Mesenchymal stem cell (in vitro differentiated cells and primary cell): ENCODE results near the gene ZBTB16.

Experiments used
- DNase-seq: peaks from one replicate; pipeline ENCODE4 v3.0.0-alpha.2; 2013
- H2AFZ ChIP-seq: one replicate; pipeline ENCODE4 v1.6.1; 2013; ENCODE audit warnings: low read depth, mild to moderate bottlenecking, control low read depth, inconsistent platforms, low read length, moderate library complexity
- H2AK5ac ChIP-seq: 2 replicates; pipeline ENCODE4 v1.6.1; 2013; ENCODE audit warnings: low read length, moderate library complexity, mild to moderate bottlenecking, inconsistent platforms; ENCODE audit not compliant: severe bottlenecking
- H2BK120ac ChIP-seq: one replicate; pipeline ENCODE4 v1.6.1; 2013; ENCODE audit warnings: low read depth, mild to moderate bottlenecking, inconsistent platforms, low read length, moderate library complexity
- H2BK12ac ChIP-seq, 2 experiments: one replicate each; pipeline ENCODE4 v1.6.1; 2013; ENCODE audit warnings: inconsistent platforms in 2 of 2, low read length in 2 of 2, mild to moderate bottlenecking in 2 of 2, moderate library complexity in 2 of 2, control low read depth in 1 of 2
- H2BK15ac ChIP-seq: one replicate; pipeline ENCODE4 v1.6.1; 2013; ENCODE audit warnings: mild to moderate bottlenecking, low read depth, inconsistent platforms; ENCODE audit not compliant: poor library complexity, severe bottlenecking
- H2BK5ac ChIP-seq: 2 replicates; pipeline ENCODE4 v1.6.1; 2013; ENCODE audit warnings: low read depth, mild to moderate bottlenecking, low read length, control low read depth, inconsistent platforms; ENCODE audit not compliant: poor library complexity, severe bottlenecking
- H3K14ac ChIP-seq, 2 experiments: one replicate each; pipeline ENCODE4 v1.6.1; 2013; ENCODE audit warnings: inconsistent platforms in 2 of 2, low read length in 2 of 2, control low read depth in 1 of 2, mild to moderate bottlenecking in 1 of 2, moderate library complexity in 1 of 2
- H3K18ac ChIP-seq, 2 experiments: one replicate each; pipeline ENCODE4 v1.6.1; 2013; ENCODE audit warnings: inconsistent platforms in 2 of 2, low read length in 2 of 2, control low read depth in 1 of 2, low read depth in 1 of 2, mild to moderate bottlenecking in 1 of 2
- H3K23ac ChIP-seq, 2 experiments: one replicate each; pipeline ENCODE4 v1.6.1; 2013; ENCODE audit warnings: inconsistent platforms in 2 of 2, low read length in 2 of 2, mild to moderate bottlenecking in 2 of 2, moderate library complexity in 2 of 2, control low read depth in 1 of 2
- H3K27ac ChIP-seq: 2 replicates; pipeline ENCODE4 v1.5.1; 2013; ENCODE audit warnings: mild to moderate bottlenecking, moderate library complexity, low read length, control low read depth, inconsistent platforms; ENCODE audit not compliant: poor library complexity, severe bottlenecking
- H3K27me3 ChIP-seq, 2 experiments: 2 replicates each; pipeline versions ENCODE4 v1.6.1 to v1.7.0; 2013; ENCODE audit warnings: low read length in 2 of 2, mild to moderate bottlenecking in 2 of 2, moderate library complexity in 2 of 2, control low read depth in 1 of 2, inconsistent platforms in 1 of 2; ENCODE audit not compliant: control insufficient read depth in 1 of 2, insufficient read depth in 1 of 2
- H3K36me3 ChIP-seq, 2 experiments: 2 replicates each; pipeline versions ENCODE4 v1.6.1 to v1.7.0; 2013; ENCODE audit warnings: low read length in 2 of 2, control low read depth in 1 of 2, inconsistent platforms in 1 of 2, low read depth in 1 of 2, mild to moderate bottlenecking in 1 of 2; ENCODE audit not compliant: insufficient read depth in 2 of 2, control insufficient read depth in 1 of 2
- H3K4ac ChIP-seq, 2 experiments: one replicate each; pipeline ENCODE4 v1.6.1; 2013; ENCODE audit warnings: inconsistent platforms in 2 of 2, low read length in 2 of 2, mild to moderate bottlenecking in 2 of 2, moderate library complexity in 2 of 2, control low read depth in 1 of 2, low read depth in 1 of 2
- H3K4me1 ChIP-seq: 2 replicates; pipeline ENCODE4 v1.6.1; 2013; ENCODE audit warnings: low read depth, low read length, control low read depth; ENCODE audit not compliant: control insufficient read depth, insufficient read depth
- H3K4me2 ChIP-seq: 2 replicates; pipeline ENCODE4 v1.6.1; 2013; ENCODE audit warnings: low read length, mild to moderate bottlenecking, inconsistent platforms; ENCODE audit not compliant: poor library complexity, severe bottlenecking
- H3K4me3 ChIP-seq, 2 experiments: 2 replicates each; pipeline versions ENCODE4 v1.5.1 to v1.7.0; 2013; ENCODE audit warnings: low read length in 2 of 2, mild to moderate bottlenecking in 2 of 2, control low read depth in 1 of 2, low read depth in 1 of 2; ENCODE audit not compliant: insufficient read depth in 1 of 2
- H3K79me1 ChIP-seq: replicated peaks from 2 replicates; pipeline ENCODE4 v1.6.1; 2013; ENCODE audit warnings: mild to moderate bottlenecking, control low read depth, low read length, inconsistent platforms; ENCODE audit not compliant: poor library complexity, severe bottlenecking
- H3K9ac ChIP-seq: 2 replicates; pipeline ENCODE4 v1.7.0; 2013; ENCODE audit warnings: mild to moderate bottlenecking, low read length, moderate library complexity
- H3K9me3 ChIP-seq: 2 replicates; pipeline ENCODE4 v1.7.0; 2013; ENCODE audit warnings: mild to moderate bottlenecking, low read length; ENCODE audit not compliant: control insufficient read depth
- H4K8ac ChIP-seq: one replicate; pipeline ENCODE4 v1.6.1; 2013; ENCODE audit warnings: inconsistent platforms, mild to moderate bottlenecking, low read length, moderate library complexity
- H4K91ac ChIP-seq: one replicate; pipeline ENCODE4 v1.6.1; 2013; ENCODE audit warnings: mild to moderate bottlenecking, low read length, inconsistent platforms
- WGBS: methylation state at CpG from one replicate; pipeline ENCODE4 v1.1.7; 2013; ENCODE audit warnings: mixed read lengths; 5-methylcytosine and 5-hydroxymethylcytosine counted together

Gene ZBTB16

DNA sequence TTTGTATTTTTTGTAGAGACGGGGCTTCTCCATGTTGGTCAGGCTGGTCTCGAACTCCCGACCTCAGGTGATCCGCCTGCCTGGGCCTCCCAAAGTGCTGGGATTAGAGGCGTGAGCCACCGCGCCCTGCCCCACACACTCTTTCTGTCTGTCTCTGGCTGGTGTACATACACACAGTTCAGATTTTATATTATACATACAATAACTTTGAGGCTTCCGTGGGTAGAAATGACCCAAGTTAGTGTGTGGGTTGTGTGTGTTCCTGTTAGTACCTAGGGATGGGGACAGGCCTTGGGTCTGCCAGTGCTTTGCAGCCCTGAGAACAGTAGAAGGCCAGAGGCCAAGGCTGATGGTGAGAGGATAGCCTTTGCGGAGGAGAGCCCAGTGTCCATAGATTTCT lies 2.8 kb downstream of the ZBTB16 start:
- H2BK12ac ChIP-seq = no peak overlapping the region
- no peaks in the 10 kb centered on the region for H3K36me3 ChIP-seq
- no peak overlapping the region for H2BK5ac ChIP-seq
- no peak for DNase-seq
- WGBS = 97% methylated on average over 9 of the region's 9 CpGs
- no peak overlapping the region for H3K4me3 ChIP-seq
- no peak overlapping the region for H2AK5ac ChIP-seq
- H3K4me1 ChIP-seq = peaks cover 24% of the 10 kb centered on the region
- H3K27me3 ChIP-seq = peaks cover 80 to 82% of the 10 kb centered on the region in 2 experiments
- H3K9me3 ChIP-seq = no peaks in the 10 kb centered on the region
- H3K14ac ChIP-seq = no peak overlapping the region
- H3K9ac ChIP-seq = no peak overlapping the region
- H3K4me2 ChIP-seq = no peak overlapping the region
- no peaks in the 10 kb centered on the region for H3K79me1 ChIP-seq
- no peak overlapping the region for H3K18ac ChIP-seq
- H4K8ac ChIP-seq = no peak overlapping the region
- no peak overlapping the region for H3K23ac ChIP-seq
- no peak overlapping the region for H3K27ac ChIP-seq
- H2BK120ac ChIP-seq = no peak overlapping the region
- no peak overlapping the region for H2AFZ ChIP-seq
- no peak overlapping the region for H3K4ac ChIP-seq
- H4K91ac ChIP-seq = no peak overlapping the region
- no peak overlapping the region for H2BK15ac ChIP-seq

DNA sequence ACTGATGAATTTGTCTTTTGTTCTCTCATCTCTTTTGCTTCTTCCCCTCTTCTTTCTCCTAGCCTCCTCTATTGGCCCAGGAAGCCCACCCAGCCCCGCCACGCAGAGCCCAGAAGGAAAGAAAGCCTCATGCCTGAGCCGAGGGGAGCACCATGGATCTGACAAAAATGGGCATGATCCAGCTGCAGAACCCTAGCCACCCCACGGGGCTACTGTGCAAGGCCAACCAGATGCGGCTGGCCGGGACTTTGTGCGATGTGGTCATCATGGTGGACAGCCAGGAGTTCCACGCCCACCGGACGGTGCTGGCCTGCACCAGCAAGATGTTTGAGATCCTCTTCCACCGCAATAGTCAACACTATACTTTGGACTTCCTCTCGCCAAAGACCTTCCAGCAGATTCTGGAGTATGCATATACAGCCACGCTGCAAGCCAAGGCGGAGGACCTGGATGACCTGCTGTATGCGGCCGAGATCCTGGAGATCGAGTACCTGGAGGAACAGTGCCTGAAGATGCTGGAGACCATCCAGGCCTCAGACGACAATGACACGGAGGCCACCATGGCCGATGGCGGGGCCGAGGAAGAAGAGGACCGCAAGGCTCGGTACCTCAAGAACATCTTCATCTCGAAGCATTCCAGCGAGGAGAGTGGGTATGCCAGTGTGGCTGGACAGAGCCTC lies 3.8 kb downstream of the ZBTB16 start:
- Histone ChIP-seq H2BK15ac (no peak overlapping the region), H3K4me2 (no peak overlapping the region), H2BK120ac (no peak overlapping the region), H3K36me3 (no peaks in the 10 kb centered on the region), H3K27me3 (peaks cover 70 to 72% of the 10 kb centered on the region in 2 experiments), H2AK5ac (no peak overlapping the region), H4K8ac (no peak overlapping the region), H4K91ac (no peak overlapping the region), H2BK12ac (no peak overlapping the region), H2AFZ (no peak overlapping the region), H3K18ac (no peak overlapping the region), H3K14ac (no peak overlapping the region), H3K9ac (no peak overlapping the region), H3K9me3 (no peaks in the 10 kb centered on the region), H3K27ac (no peak overlapping the region), H2BK5ac (no peak overlapping the region), H3K4me1 (peaks cover 22% of the 10 kb centered on the region), H3K4me3 (no peak overlapping the region), H3K4ac (no peak overlapping the region), H3K23ac (no peak overlapping the region), H3K79me1 (no peaks in the 10 kb centered on the region)
- no peak for DNase-seq
- 97% methylated on average over 26 of the region's 26 CpGs for WGBS

GRCh38 chr11:114063829-114064201 lies 4.3 kb downstream of the ZBTB16 start:
- 97% methylated on average over 8 of the region's 8 CpGs for WGBS
- H2AFZ ChIP-seq = no peak overlapping the region

GRCh38 chr11:114064216-114064615 lies 4.7 kb downstream of the ZBTB16 start:
- no peak overlapping the region for H3K18ac ChIP-seq
- no peak overlapping the region for H2AK5ac ChIP-seq
- no peak for DNase-seq

More at GRCh38 chr11:114063829-114064201, 4.3 kb downstream of the ZBTB16 start:
- no peak for DNase-seq
- H2BK120ac ChIP-seq = no peak overlapping the region
- H3K18ac ChIP-seq = no peak overlapping the region
- peak overlapping the region in 1 of 2 experiments; percentile 36 for H3K14ac ChIP-seq
- H3K9ac ChIP-seq = no peak overlapping the region
- H3K4me3 ChIP-seq = no peak overlapping the region
- H2AK5ac ChIP-seq = no peak overlapping the region
- H4K91ac ChIP-seq = no peak overlapping the region
- H3K9me3 ChIP-seq = no peaks in the 10 kb centered on the region
- H3K79me1 ChIP-seq = no peaks in the 10 kb centered on the region
- H2BK15ac ChIP-seq = no peak overlapping the region
- no peak overlapping the region for H2BK12ac ChIP-seq
- no peak overlapping the region for H3K23ac ChIP-seq
- no peak overlapping the region for H2BK5ac ChIP-seq
- no peak overlapping the region for H3K4me2 ChIP-seq
- no peak overlapping the region for H3K4ac ChIP-seq
- no peak overlapping the region for H4K8ac ChIP-seq
- peaks cover 20% of the 10 kb centered on the region for H3K4me1 ChIP-seq
- peaks cover 67 to 70% of the 10 kb centered on the region in 2 experiments for H3K27me3 ChIP-seq
- no peak overlapping the region for H3K27ac ChIP-seq
- no peaks in the 10 kb centered on the region for H3K36me3 ChIP-seq

More at GRCh38 chr11:114064216-114064615, 4.7 kb downstream of the ZBTB16 start:
- peaks cover 20% of the 10 kb centered on the region for H3K4me1 ChIP-seq
- no peak overlapping the region for H3K9ac ChIP-seq
- H3K23ac ChIP-seq = no peak overlapping the region
- H3K4ac ChIP-seq = no peak overlapping the region
- peak overlapping the region in 1 of 2 experiments; percentile 50 for H3K14ac ChIP-seq
- no peak overlapping the region for H2AFZ ChIP-seq
- H3K9me3 ChIP-seq = no peaks in the 10 kb centered on the region
- H2BK15ac ChIP-seq = no peak overlapping the region
- WGBS = 91% methylated on average over 14 of the region's 14 CpGs
- no peak overlapping the region for H2BK5ac ChIP-seq
- no peak overlapping the region for H4K8ac ChIP-seq
- H3K36me3 ChIP-seq = no peaks in the 10 kb centered on the region
- H3K79me1 ChIP-seq = no peaks in the 10 kb centered on the region
- peaks cover 63 to 67% of the 10 kb centered on the region in 2 experiments for H3K27me3 ChIP-seq
- no peak overlapping the region for H3K4me2 ChIP-seq
- no peak overlapping the region for H3K4me3 ChIP-seq
- no peak overlapping the region for H4K91ac ChIP-seq
- H2BK120ac ChIP-seq = no peak overlapping the region
- no peak overlapping the region for H2BK12ac ChIP-seq
- H3K27ac ChIP-seq = no peak overlapping the region
